Activated CD4-positive, alpha-beta memory T cell treated with anti-CD3 and anti-CD28 coated beads for 36 hours (primary cell): Measurements from ENCODE around the gene SERPINA3. TPM values are rescaled to one million over a fixed set of nuclear protein-coding genes. Genes with fewer than 3 reads are reported as not detected.

ENCODE experiments used
- CTCF ChIA-PET: fragments of 350-600 bp; sonication (Branson Sonifier 250); formaldehyde crosslinking; loops from one replicate; lab custom pipeline; 2021; ENCODE audit warnings: antibody characterized with exemption, inconsistent platforms; lab: Charles Lee
- POLR2A ChIA-PET: fragments of 350-600 bp; sonication (Branson Sonifier 250); formaldehyde crosslinking; loops from one replicate; lab custom pipeline; 2021; ENCODE audit warnings: antibody characterized with exemption; lab: Charles Lee
- DNase-seq: peaks from one replicate; pipeline ENCODE4 v3.0.0-alpha.2; 2020
- H3K27ac Mint-ChIP-seq: one replicate; pipeline ENCODE4 v1.8.0; 2021; ENCODE audit warnings: mixed read lengths
- H3K27me3 Mint-ChIP-seq: one replicate; pipeline ENCODE4 v1.8.0; 2021; ENCODE audit warnings: mixed read lengths
- H3K36me3 Mint-ChIP-seq: one replicate; pipeline ENCODE4 v1.8.0; 2021; ENCODE audit warnings: mixed read lengths
- H3K4me1 Mint-ChIP-seq: one replicate; pipeline ENCODE4 v1.8.0; 2021; ENCODE audit warnings: low read depth, mixed read lengths
- H3K4me3 Mint-ChIP-seq: one replicate; pipeline ENCODE4 v1.8.0; 2021; ENCODE audit warnings: mild to moderate bottlenecking, mixed read lengths
- H3K9me3 Mint-ChIP-seq: one replicate; pipeline ENCODE4 v1.8.0; 2021; ENCODE audit warnings: mixed read lengths
- intact Hi-C: fragments of 100-400 bp; cut with micrococcal nuclease; formaldehyde crosslinking; loops from one replicate; pipeline ENCODE4 v1.15.1; 2023
- total RNA-seq, 2 experiments: library from RNA; stranded (reverse); gene quantifications; one replicate each; pipeline ENCODE4 v1.2.3, GENCODE V29; 2021

Gene SERPINA3
- total RNA-seq, 2 experiments from 2014 or later = not detected

DNA sequence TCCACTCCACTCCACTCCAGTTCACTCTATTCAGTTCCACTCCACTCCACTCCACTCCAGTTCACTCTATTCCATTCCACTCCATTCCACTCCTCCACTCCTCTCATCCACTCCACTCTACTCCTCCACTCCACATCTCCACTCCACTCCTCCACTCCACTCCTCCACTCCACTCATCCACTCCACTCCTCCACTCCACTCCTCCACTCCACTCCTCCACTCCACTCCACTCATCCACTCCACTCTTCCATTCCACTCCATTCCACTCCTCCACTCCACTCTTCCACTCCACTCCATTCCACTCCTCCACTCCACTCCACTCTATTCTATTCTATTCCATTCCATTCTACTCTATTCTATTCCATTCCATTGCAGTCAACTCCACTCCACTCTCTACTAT lies 21.1 kb upstream of the SERPINA3 start:
- H3K4me3 Mint-ChIP-seq = no peak overlapping the region
- intact Hi-C loops = no loop called here

DNA sequence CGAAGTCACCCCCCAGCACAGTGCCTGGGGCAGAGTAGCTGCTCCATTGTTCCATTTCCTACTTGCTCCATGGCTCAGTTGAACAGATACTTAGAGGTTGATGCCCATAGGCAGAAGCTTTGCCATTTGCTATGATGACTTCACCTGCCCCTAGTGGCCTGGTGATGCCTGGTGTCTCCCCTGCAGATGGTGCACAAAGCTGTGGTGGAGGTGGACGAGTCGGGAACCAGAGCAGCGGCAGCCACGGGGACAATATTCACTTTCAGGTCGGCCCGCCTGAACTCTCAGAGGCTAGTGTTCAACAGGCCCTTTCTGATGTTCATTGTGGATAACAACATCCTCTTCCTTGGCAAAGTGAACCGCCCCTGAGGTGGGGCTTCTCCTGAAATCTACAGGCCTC lies 20.3 kb upstream of the SERPINA3 start:
- POLR2A ChIA-PET = no interaction called here
- Mint-ChIP-seq H3K27ac (no peak overlapping the region), H3K36me3 (no peaks in the 10 kb centered on the region), H3K4me1 (no peaks in the 10 kb centered on the region), H3K27me3 (no peaks in the 10 kb centered on the region), H3K9me3 (no peaks in the 10 kb centered on the region), H3K4me3 (no peak overlapping the region)
- CTCF ChIA-PET = no interaction called here
- DNase-seq = no peak
- intact Hi-C loops = no loop called here

More for the DNA sequence above, 21.1 kb upstream of the SERPINA3 start:
- ChIA-PET CTCF (no interaction called here), POLR2A (no interaction called here)
- Mint-ChIP-seq H3K27ac (no peak overlapping the region), H3K4me1 (no peaks in the 10 kb centered on the region), H3K27me3 (no peaks in the 10 kb centered on the region), H3K36me3 (no peaks in the 10 kb centered on the region), H3K9me3 (no peaks in the 10 kb centered on the region)
- no peak for DNase-seq

DNA sequence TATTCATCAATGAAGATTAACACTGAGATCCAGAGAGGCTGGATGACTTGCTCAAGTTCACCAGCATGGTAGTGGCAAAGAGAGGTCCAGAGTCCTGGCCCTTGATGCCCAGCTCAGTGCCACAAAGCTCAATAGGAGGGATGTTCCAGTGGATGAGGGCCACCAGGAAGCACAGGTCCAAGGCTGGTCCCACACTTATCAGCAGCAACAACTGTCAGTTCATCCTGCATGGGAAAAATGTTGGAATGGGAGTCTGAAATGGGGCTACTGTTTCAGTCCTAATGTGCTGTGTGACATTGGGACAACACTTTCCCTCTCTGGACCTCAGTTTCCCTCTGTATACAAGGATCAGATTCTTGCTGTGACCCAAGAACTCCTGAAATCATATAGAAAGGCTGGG lies 19.7 kb upstream of the SERPINA3 start:
- Mint-ChIP-seq H3K27ac (no peak overlapping the region), H3K4me3 (no peak overlapping the region), H3K4me1 (no peaks in the 10 kb centered on the region), H3K27me3 (no peaks in the 10 kb centered on the region), H3K9me3 (no peaks in the 10 kb centered on the region), H3K36me3 (no peaks in the 10 kb centered on the region)
- POLR2A ChIA-PET = no interaction called here
- intact Hi-C loops = no loop called here
- DNase-seq = no peak
- CTCF ChIA-PET = no interaction called here

DNA sequence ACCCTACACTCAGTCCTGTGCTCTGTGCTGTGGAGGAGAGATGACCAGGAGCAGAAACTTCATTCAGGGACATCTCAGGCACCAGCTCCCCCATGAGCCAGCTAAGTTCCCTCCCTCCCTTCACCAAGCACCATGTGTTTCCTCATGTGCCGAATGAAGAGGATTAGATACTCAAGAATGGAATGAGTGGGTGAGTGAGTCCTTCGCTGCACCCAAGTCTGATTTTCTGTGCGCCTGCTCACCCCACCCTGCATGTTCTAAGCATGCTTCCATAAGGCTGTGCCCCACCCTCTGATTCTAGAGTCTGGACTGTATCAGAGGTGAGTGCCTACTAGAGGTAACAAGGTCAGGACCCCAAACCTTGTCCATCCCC lies 18.8 kb upstream of the SERPINA3 start:
- no peaks in the 10 kb centered on the region for H3K27me3 Mint-ChIP-seq
- no peaks in the 10 kb centered on the region for H3K9me3 Mint-ChIP-seq
- no peak overlapping the region for H3K4me3 Mint-ChIP-seq
- POLR2A ChIA-PET = no interaction called here
- intact Hi-C loops = no loop called here
- no peak for DNase-seq
- no peaks in the 10 kb centered on the region for H3K4me1 Mint-ChIP-seq
- CTCF ChIA-PET = no interaction called here
- no peaks in the 10 kb centered on the region for H3K36me3 Mint-ChIP-seq
- H3K27ac Mint-ChIP-seq = no peak overlapping the region

DNA sequence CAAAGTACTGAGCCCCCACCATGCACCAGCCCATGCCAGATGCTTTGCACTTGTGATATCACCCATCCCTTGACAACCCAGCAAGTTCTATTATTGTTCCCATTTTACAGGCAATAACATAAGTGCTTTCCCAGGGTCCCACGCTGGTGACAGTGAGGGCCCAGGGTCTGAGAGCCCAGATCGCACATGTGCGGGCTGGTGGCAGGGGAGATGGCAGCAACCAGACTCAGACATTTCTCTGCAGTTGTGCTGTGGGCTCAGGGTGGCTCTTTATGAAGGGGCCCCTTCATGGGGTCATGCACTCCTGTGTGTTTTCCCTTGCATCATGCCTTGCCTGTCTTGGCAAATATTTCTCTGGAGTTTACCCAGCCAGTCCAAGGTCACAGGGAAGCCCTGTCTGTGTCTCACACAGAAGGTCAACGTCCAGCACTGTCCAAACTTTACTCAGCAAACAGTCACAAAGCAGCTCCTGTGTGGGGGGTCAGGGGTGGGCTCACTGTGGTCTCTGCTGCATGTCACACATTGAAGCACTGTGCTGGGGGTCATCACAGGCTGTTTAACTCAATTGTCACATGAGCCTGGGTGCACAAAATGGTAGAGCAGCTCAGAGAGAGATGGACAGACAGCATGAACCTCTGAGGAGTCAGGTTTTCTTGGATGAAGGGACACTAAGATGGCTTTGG lies 18.3 kb upstream of the SERPINA3 start:
- Mint-ChIP-seq H3K36me3 (no peaks in the 10 kb centered on the region), H3K9me3 (no peaks in the 10 kb centered on the region), H3K4me3 (no peak overlapping the region), H3K27me3 (no peaks in the 10 kb centered on the region), H3K27ac (no peak overlapping the region), H3K4me1 (no peaks in the 10 kb centered on the region)
- POLR2A ChIA-PET = no interaction called here
- CTCF ChIA-PET = no interaction called here
- no peak for DNase-seq
- intact Hi-C loops = no loop called here

DNA sequence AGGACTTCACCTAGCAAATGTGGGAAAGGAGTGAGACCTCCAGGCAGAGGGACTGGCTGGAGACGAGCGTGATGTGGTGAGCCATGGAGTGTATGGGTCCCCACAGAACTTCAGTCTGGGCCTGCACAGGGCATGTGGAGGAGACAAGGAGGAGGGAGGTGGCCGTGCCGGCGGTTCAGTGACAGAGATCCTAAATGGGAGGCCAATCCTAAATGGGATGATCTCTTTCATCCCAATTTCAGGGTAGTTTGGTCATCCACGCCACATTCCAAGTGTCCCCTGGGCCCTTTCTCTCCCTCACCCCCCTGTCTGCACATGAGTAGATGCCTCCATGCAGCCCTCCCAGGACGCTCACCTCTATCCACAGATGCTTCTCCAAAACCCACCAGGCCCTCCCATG lies 17.8 kb upstream of the SERPINA3 start:
- ChIA-PET CTCF (no interaction called here), POLR2A (no interaction called here)
- DNase-seq = no peak
- Mint-ChIP-seq H3K27ac (no peak overlapping the region), H3K4me1 (no peaks in the 10 kb centered on the region), H3K4me3 (no peak overlapping the region), H3K9me3 (no peaks in the 10 kb centered on the region), H3K27me3 (no peaks in the 10 kb centered on the region), H3K36me3 (no peaks in the 10 kb centered on the region)
- intact Hi-C loops = no loop called here

DNA sequence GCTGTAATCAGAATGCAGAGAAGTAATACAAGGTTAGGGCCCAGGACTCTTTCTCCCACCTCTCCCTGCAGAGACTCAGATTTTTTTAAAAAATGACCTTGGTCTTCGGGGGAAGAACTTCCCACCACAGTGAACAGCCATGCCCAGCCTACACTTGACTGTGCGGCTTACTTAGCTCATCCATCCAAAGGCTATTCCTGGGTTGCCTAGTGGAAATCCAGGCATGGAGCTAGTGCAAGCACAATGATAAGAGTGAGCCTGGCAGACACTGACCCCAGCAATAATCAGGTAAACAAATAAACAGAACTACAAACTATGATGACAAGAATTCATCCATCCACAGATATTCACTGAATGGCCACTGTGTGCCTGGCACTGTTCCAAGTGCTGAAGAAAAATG lies 16.3 kb upstream of the SERPINA3 start:
- intact Hi-C loops = no loop called here
- no peak overlapping the region for H3K27ac Mint-ChIP-seq
- H3K27me3 Mint-ChIP-seq = no peaks in the 10 kb centered on the region
- no peaks in the 10 kb centered on the region for H3K4me1 Mint-ChIP-seq
- H3K9me3 Mint-ChIP-seq = no peaks in the 10 kb centered on the region
- no peak for DNase-seq
- no peaks in the 10 kb centered on the region for H3K36me3 Mint-ChIP-seq
- ChIA-PET CTCF (no interaction called here), POLR2A (no interaction called here)
- no peak overlapping the region for H3K4me3 Mint-ChIP-seq

DNA sequence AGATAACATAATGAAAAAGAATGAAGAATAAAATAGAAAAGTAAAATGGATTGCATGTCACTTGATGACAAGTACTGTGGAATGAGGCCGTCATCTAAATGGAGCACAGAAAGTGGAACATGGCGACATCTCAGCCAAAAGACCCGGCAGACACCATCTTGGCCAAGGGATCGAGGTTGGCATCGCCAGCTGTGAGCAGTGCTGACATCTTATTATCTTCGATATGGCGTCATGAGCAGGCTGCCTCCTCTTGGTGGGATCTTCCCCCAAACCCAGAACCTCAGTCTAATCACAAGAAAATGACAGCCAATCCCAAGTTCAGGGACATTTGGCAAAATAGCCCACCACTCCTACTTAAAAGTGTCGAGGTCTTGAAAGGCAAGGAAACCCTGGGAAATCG lies 15.8 kb upstream of the SERPINA3 start:
- intact Hi-C loops = no loop called here
- no peaks in the 10 kb centered on the region for H3K27me3 Mint-ChIP-seq
- DNase-seq = no peak
- no peaks in the 10 kb centered on the region for H3K9me3 Mint-ChIP-seq
- ChIA-PET POLR2A (no interaction called here), CTCF (no interaction called here)
- H3K4me1 Mint-ChIP-seq = no peaks in the 10 kb centered on the region
- no peak overlapping the region for H3K4me3 Mint-ChIP-seq
- H3K27ac Mint-ChIP-seq = no peak overlapping the region
- H3K36me3 Mint-ChIP-seq = no peaks in the 10 kb centered on the region

DNA sequence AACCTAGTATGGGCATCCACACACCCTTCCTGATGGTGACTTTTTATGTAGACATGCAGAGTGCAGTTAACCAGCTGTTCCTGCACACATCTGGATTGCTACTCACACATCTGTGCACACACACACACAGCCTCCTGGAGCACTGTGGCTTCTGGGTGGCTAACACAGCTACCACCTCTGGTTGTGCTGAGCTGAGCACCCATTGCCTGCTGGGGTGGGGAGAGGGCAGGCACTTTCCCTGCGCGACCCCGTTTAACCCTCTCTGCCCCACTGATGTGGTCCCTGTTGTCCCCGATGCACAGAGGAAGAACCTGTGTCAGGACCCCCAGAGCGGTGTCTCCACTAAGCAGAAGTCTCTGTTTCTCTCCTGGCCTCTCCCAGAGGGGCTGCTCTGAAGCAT lies 14.4 kb upstream of the SERPINA3 start:
- Mint-ChIP-seq H3K27me3 (no peaks in the 10 kb centered on the region), H3K36me3 (no peaks in the 10 kb centered on the region), H3K4me1 (no peaks in the 10 kb centered on the region), H3K9me3 (no peaks in the 10 kb centered on the region), H3K27ac (no peak overlapping the region), H3K4me3 (no peak overlapping the region)
- ChIA-PET POLR2A (no interaction called here), CTCF (no interaction called here)
- no peak for DNase-seq
- intact Hi-C loops = no loop called here

DNA sequence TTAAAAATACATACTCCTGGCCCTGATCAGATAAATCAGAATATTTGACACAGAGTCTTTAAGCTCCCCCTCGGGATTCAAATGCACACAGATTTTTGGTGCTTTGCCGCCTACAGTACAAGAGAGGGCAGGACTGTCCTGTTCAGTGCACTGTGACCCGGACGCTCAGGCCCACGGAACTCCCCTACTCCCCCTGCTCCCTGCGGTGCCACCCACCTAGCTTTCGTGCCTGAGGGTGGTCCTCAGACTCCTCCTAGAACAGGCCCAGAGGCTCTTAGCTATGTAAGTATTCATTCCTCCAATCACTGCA lies 13.7 kb upstream of the SERPINA3 start:
- no peaks in the 10 kb centered on the region for H3K4me1 Mint-ChIP-seq
- CTCF ChIA-PET = no interaction called here

DNA sequence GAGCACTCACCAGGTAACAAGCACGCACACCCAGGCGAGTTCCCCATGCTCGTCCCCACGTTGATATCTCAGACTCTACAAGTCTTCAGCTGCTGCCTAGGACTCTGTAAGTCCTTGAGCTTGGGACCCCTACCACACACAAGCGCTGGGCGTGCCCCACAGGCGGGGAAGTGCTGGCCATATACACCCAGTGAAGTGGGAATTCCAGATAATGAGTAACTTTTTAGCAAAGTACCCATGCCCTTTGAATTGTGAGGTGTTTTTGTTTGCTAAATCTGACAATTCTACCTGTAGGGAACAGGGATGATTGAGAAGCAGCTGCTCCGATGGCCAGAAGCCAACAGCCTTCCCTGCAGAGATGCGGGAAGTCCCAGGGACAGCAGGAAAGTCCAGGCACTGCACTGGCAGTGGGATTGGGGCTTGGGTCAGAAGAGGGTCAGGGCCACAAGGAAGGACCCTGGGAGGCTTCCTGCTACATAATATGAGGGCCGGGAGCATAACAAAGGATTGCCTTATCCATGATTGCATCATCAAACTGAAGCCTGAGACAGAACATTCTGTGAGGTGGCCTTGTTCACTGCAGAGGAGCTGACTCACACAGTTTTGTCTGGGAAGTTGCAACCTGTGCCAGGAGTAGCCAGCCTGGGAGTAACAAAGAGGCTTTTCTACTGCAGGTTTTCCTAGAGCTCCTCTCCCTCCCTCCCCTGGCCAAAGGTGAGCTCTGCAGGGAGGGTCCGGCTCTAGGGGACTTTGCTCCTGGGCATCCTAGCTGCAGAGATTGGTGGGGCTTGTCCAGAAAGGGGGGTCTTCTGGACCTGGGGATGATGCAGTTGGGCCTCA lies 13.2 kb upstream of the SERPINA3 start:
- Mint-ChIP-seq H3K9me3 (no peaks in the 10 kb centered on the region), H3K36me3 (no peaks in the 10 kb centered on the region), H3K27me3 (no peaks in the 10 kb centered on the region), H3K27ac (no peak overlapping the region), H3K4me3 (no peak overlapping the region), H3K4me1 (no peaks in the 10 kb centered on the region)
- no peak for DNase-seq
- ChIA-PET POLR2A (no interaction called here), CTCF (no interaction called here)
- intact Hi-C loops = no loop called here

More for the DNA sequence above, 13.7 kb upstream of the SERPINA3 start:
- Mint-ChIP-seq H3K27me3 (no peaks in the 10 kb centered on the region), H3K4me3 (no peak overlapping the region), H3K27ac (no peak overlapping the region), H3K9me3 (no peaks in the 10 kb centered on the region), H3K36me3 (no peaks in the 10 kb centered on the region)
- DNase-seq = no peak
- intact Hi-C loops = no loop called here
- POLR2A ChIA-PET = no interaction called here

DNA sequence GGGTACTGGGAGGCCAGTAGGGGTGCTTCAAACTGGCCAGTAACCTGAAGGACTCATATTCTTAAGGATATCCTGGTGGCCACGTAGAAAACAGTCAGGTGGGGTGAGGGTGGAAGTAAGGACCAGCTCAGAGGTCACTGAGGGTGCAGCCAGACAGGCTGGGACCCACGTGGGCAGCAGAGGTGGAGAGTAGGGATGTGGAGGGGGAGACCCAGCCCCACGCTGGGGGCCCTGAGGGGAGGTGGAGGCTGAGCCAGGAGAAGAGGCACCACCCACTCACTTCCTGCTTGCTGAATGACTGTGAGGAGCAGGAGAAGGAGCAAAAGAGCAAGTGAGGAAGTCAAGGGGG lies 12.6 kb upstream of the SERPINA3 start:
- Mint-ChIP-seq H3K4me1 (no peaks in the 10 kb centered on the region), H3K27me3 (no peaks in the 10 kb centered on the region), H3K9me3 (no peaks in the 10 kb centered on the region), H3K27ac (no peak overlapping the region), H3K36me3 (no peaks in the 10 kb centered on the region), H3K4me3 (no peak overlapping the region)
- no peak for DNase-seq
- ChIA-PET POLR2A (no interaction called here), CTCF (no interaction called here)
- intact Hi-C loops = no loop called here

DNA sequence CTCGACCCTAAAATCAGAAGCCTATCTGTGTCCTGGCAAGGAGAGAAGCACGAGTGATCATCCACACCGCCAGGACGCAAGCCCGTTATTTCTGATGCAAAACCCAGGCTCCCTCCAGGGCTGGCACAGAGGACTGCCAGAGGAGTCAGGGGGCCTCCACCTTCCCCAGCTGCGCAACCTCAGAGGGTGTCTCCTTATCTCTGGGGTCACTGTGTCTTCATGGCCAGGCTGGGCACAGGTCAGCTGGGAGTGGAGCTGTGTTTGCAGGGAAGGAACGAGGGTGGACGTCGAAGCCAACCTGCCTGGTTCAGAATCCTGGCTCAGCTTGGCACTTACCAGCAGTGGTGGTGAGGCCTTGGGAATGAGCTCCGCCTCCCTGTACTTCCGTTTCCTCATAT lies 12.0 kb upstream of the SERPINA3 start:
- intact Hi-C loops = no loop called here
- Mint-ChIP-seq H3K4me3 (no peak overlapping the region), H3K27ac (no peak overlapping the region), H3K36me3 (no peaks in the 10 kb centered on the region), H3K9me3 (no peaks in the 10 kb centered on the region), H3K4me1 (no peaks in the 10 kb centered on the region), H3K27me3 (no peaks in the 10 kb centered on the region)
- ChIA-PET POLR2A (no interaction called here), CTCF (no interaction called here)
- DNase-seq = no peak
